Pancreas (tissue), 10 donors: ENCODE results near the gene TSEN2. TPM values are rescaled to one million over a fixed set of nuclear protein-coding genes. Genes with fewer than 3 reads are reported as not detected.

Experiments
- ATAC-seq, 4 donors: fragments of 200-7000 bp; cut with Tn5 transposase; one replicate each; pipeline versions ENCODE4 v1.8.0 to v1.9.1; 2020; ENCODE audit warnings: mild to moderate bottlenecking in 4 of 4, moderate library complexity in 4 of 4
- DNase-seq, 6 donors: peaks; one replicate each; pipeline ENCODE4 v3.0.0-alpha.2; 2020
- FAIRE-seq: peaks from 2 replicates; lab custom pipeline; 2012; peaks lifted over from hg19 to GRCh38; lab: Jason Lieb, UNC
- H3K27ac ChIP-seq, 4 donors: fragments of 200-600 bp; sonication (generic); 1 replicate in 3 of 4; 2 replicates in 1 of 4; pipeline versions ENCODE4 v1.5.0 to v1.8.0; 2020
- H3K27me3 ChIP-seq, 4 donors: fragments of 200-600 bp; one replicate each; pipeline ENCODE4 v1.8.0; 2021
- H3K36me3 ChIP-seq, 3 donors: fragments of 200-600 bp; sonication (generic) in 1 of 3; one replicate each; pipeline versions ENCODE4 v1.5.0 to v1.8.0; 2020 to 2021
- H3K4me1 ChIP-seq, 3 donors: fragments of 200-600 bp; one replicate each; pipeline ENCODE4 v1.8.0; 2021
- H3K4me3 ChIP-seq, 4 donors: fragments of 200-600 bp; sonication (generic) in 2 of 4; one replicate each; pipeline versions ENCODE4 v1.5.0 to v1.8.0; 2020 to 2021
- H3K9me3 ChIP-seq, 4 donors: fragments of 200-600 bp; one replicate each; pipeline ENCODE4 v1.8.0; 2021
- CTCF ChIP-seq, 4 donors: fragments of 200-600 bp; sonication (generic) in 3 of 4; IDR thresholded peaks; one replicate each; pipeline versions ENCODE4 v1.5.0 to v1.8.0; 2021; ENCODE audit warnings: antibody characterized with exemption in 4 of 4
- WGBS, 2 donors: extraction: QIAGEN DNeasy Blood & Tissue Kit; methylation state at CpG; one replicate each; pipeline ENCODE4 v1.1.7; 2013; 5-methylcytosine and 5-hydroxymethylcytosine counted together
- intact Hi-C, 3 donors: fragments of 100-400 bp; cut with DNase I; formaldehyde crosslinking; loops; one replicate each; pipeline versions ENCODE4 v1.11.1 to v1.14.2; 2022
- polyA plus RNA-seq, 2 donors: library from polyadenylated mRNA; stranded (reverse); fragments of 200-250 nt; gene quantifications; one replicate each; pipeline ENCODE4 v1.2.3, GENCODE V29; 2013
- total RNA-seq, 6 donors: library from RNA; stranded (reverse); fragmentation: NEBNext Ultra II Directional in 4 of 6; extraction: Animal tissue kit (Norgen Biotek cat#: 25700) in 4 of 6; gene quantifications; one replicate each; pipeline versions ENCODE4 v1.2.1 to v1.2.4, GENCODE V29; 2021 to 2023
- donor health status: healthy with polysubstance abuse.
- donor health status: DM: no; HTN: no; CAD: no; lungs with moderate emphysema.
- donor health status: DM: no; HTN: no; CAD: no.
- donor health status: control.
- donor health status: control.
- donor health status: Bipolar disorder and iron deficiency.
- donor health status: DM: yes; HTN: yes; CAD: no.
- donor health status: DM: no; HTN: no; CAD: no.
- donor health status: DM: no; HTN: no; CAD: no.
- donor health status: DM: yes; HTN: yes; CAD: no.

TSEN2 gene
- total and polyA plus RNA-seq, 8 donors: 8.7 to 17.0 (median 10.9) TPM

GRCh38 chr3:12578742-12579141 is 94.5 kb downstream of the TSEN2 start:
- intact Hi-C loops: no loop called here
- peaks cover 0 to 11% (median 6%) of the 10 kb centered on the region in 3 donors for H3K4me1 ChIP-seq
- no peak overlapping the region for H3K27ac ChIP-seq
- H3K9me3 ChIP-seq: no peaks in the 10 kb centered on the region
- DNase-seq: no peak
- 82 to 87% methylated on average over 2 of the region's 2 CpGs for WGBS, 2 donors
- H3K27me3 ChIP-seq: no peaks in the 10 kb centered on the region
- peaks cover 0 to 55% (median 26%) of the 10 kb centered on the region in 3 donors for H3K36me3 ChIP-seq
- H3K4me3 ChIP-seq: no peak overlapping the region
- no peak for TF ChIP-seq CTCF (IDR thresholded peaks at IDR 0.05)
- no peak for ATAC-seq
- FAIRE-seq: no peak

DNA sequence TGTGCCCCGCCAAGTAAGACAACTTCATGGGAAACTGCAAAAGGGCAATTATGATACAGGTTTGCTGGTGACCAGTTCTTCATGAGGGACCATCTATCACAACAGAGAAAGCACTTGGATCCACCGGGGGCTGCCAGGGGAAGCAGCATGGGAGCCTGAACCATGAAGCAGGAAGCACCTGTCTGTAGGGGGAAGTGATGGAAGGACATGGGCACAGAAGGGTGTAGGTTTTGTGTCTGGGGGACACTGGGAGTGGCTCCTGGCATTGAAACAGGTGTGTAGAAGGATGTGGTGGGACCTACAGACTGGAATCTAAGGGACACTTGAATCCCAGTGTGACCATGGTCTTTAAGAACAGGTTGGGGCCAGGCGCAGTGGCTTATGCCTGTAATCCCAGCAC is 95.2 kb downstream of the TSEN2 start:
- ATAC-seq: no peak
- Histone ChIP-seq H3K4me1 (peaks cover 0 to 11% (median 6%) of the 10 kb centered on the region in 3 donors), H3K36me3 (peaks cover 0 to 55% (median 27%) of the 10 kb centered on the region in 3 donors), H3K4me3 (no peak overlapping the region), H3K9me3 (no peaks in the 10 kb centered on the region), H3K27ac (peak overlapping the region in 2 of 4 donors; percentile 30 to 63), H3K27me3 (no peaks in the 10 kb centered on the region)
- intact Hi-C loops: no loop called here
- FAIRE-seq: no peak
- 79 to 85% methylated on average over 3 of the region's 3 CpGs for WGBS, 2 donors
- DNase-seq: no peak
- TF ChIP-seq CTCF (IDR thresholded peaks at IDR 0.05): no peak

DNA sequence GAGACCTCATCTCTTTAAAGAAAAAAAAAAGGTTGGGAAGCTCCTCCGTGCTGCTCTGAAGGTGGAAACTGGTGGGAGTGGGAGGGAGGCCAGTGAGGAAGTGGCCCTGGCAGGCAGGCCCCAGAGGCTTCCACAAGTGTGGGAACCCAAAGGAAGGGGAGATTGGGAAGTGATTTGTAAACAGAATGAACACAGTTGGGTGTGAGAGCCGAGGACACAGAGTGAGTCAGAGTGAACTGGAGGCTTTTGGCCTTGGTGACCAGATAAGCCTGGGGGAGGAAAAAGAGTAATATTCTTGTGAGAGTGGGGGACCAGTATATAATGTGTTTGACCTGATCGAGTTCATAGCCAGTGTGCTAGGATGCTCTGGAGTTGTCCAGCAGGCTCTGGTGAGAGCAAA is 95.6 kb downstream of the TSEN2 start:
- H3K4me3 ChIP-seq: no peak overlapping the region
- peak overlapping the region in 2 of 4 donors; percentile 30 to 63 for H3K27ac ChIP-seq
- no peaks in the 10 kb centered on the region for H3K9me3 ChIP-seq
- H3K36me3 ChIP-seq: peaks cover 0 to 55% (median 29%) of the 10 kb centered on the region in 3 donors
- no peaks in the 10 kb centered on the region for H3K27me3 ChIP-seq
- WGBS, 2 donors: 23 to 34% methylated on average over 3 of the region's 3 CpGs
- no peak for TF ChIP-seq CTCF (IDR thresholded peaks at IDR 0.05)
- ATAC-seq (peak; percentile 74 to 85 (median 78)), FAIRE-seq (no peak), DNase-seq (peak in 2 of 6 donors; percentile 20 to 30)
- intact Hi-C loops: no loop called here
- peaks cover 0 to 11% (median 6%) of the 10 kb centered on the region in 3 donors for H3K4me1 ChIP-seq

DNA sequence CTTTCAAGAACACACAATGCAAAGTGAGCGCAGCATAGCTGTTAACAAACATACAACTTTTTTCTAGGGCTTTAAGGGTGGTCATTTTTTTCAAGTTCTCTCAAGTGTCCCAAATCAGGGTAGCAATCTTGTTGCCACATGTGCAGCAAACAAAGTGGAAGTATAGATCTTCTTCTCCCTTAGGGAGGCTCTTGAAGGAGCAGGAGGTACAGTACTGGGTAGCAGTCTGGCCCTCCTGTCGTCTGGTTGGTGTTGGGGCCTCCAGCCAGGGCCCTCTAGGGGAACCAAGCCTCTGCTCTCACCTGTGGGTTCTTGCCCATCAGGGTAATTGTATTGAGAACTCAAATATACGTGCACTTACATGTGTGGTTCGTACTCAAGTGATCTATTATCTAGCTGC is 98.5 kb downstream of the TSEN2 start:
- no peak for ATAC-seq
- no peaks in the 10 kb centered on the region for H3K27me3 ChIP-seq
- no peak for TF ChIP-seq CTCF (IDR thresholded peaks at IDR 0.05)
- no peak for DNase-seq
- no peak for FAIRE-seq
- no peak overlapping the region for H3K4me3 ChIP-seq
- no peaks in the 10 kb centered on the region for H3K9me3 ChIP-seq
- H3K36me3 ChIP-seq: peaks cover 0 to 60% (median 26%) of the 10 kb centered on the region in 3 donors
- no peak overlapping the region for H3K27ac ChIP-seq
- intact Hi-C loops: no loop called here
- 78 to 80% methylated on average over 4 of the region's 4 CpGs for WGBS, 2 donors
- peaks cover 0 to 11% (median 6%) of the 10 kb centered on the region in 3 donors for H3K4me1 ChIP-seq

Other genes with a start within 250 kb of the TSEN2 start
- 1 to 10 TPM in 4 of 6 donors, under 1 TPM in 2; 0.88 to 4.4 (median 2.1) TPM for gene PPARG, start 195.4 kb upstream of the TSEN2 start, total RNA-seq
- 1 to 10 TPM; 1.9 to 6.2 TPM for gene PPARG, start 195.4 kb upstream of the TSEN2 start, polyA plus RNA-seq
- gene MKRN2OS, start 61.0 kb downstream of the TSEN2 start, total RNA-seq: 1 to 10 TPM; 1.5 to 3.9 (median 2.4) TPM
- gene MKRN2OS, start 61.0 kb downstream of the TSEN2 start, polyA plus RNA-seq: 1 to 10 TPM; 1.9 to 3.2 TPM
- gene MKRN2, start 72.6 kb downstream of the TSEN2 start, total RNA-seq: 10 to 100 TPM; 11.8 to 17.0 (median 13.9) TPM
- gene MKRN2, start 72.6 kb downstream of the TSEN2 start, polyA plus RNA-seq: 10 to 100 TPM in 1 of 2 donors, 1 to 10 TPM in 1; 8.5 to 11.8 TPM
- 10 to 100 TPM; 33.7 to 46.9 (median 38.1) TPM for gene RAF1, start 179.6 kb downstream of the TSEN2 start, total RNA-seq
- gene RAF1, start 179.6 kb downstream of the TSEN2 start, polyA plus RNA-seq: 10 to 100 TPM; 29.1 to 45.8 TPM